ENCODE results near the gene CLBA1.

Gene CLBA1

GRCh38 chr14:105028251-105028927 lies 42.8 kb downstream of the CLBA1 start:
- Histone ChIP-seq H3K36me3 (ENCODE audit: control insufficient read depth, low read length) (0 out of 2 replicates have a peak, but pooled peaks cover under 1% of the 10 kb centered on the region), H3K4me1 (ENCODE audit: control insufficient read depth, low read length) (peaks cover 27% of the 10 kb centered on the region), H4K20me1 (ENCODE audit: control insufficient read depth, insufficient read depth, low read depth, low read length) (no peaks in the 10 kb centered on the region), H3K4me2 (ENCODE audit: low read length) (no peak overlapping the region), H3K9me2 (replicated peaks; ENCODE audit: control insufficient read depth, low read length) (no peaks in the 10 kb centered on the region), H3K27me3 (ENCODE audit: control insufficient read depth, low read length) (no peaks in the 10 kb centered on the region), H3F3A (ENCODE audit: control insufficient read depth, insufficient read depth) (peaks cover 8% of the 10 kb centered on the region), H3K4me3 (ENCODE audit: low read length) (no peak overlapping the region), H3K27ac (ENCODE audit: low read depth, low read length) (no peak overlapping the region), H3K9me3 (ENCODE audit: control insufficient read depth, insufficient read depth, low read length) (peaks cover 3% of the 10 kb centered on the region; the same call in 1 of the 2 replicates), H3K79me2 (ENCODE audit: control insufficient read depth, low read length) (peaks cover 4% of the 10 kb centered on the region)
- TF ChIP-seq CTCF (IDR thresholded peaks at IDR 0.05; ENCODE audit: low read depth, low read length, poor library complexity, severe bottlenecking) = no peak

DNA sequence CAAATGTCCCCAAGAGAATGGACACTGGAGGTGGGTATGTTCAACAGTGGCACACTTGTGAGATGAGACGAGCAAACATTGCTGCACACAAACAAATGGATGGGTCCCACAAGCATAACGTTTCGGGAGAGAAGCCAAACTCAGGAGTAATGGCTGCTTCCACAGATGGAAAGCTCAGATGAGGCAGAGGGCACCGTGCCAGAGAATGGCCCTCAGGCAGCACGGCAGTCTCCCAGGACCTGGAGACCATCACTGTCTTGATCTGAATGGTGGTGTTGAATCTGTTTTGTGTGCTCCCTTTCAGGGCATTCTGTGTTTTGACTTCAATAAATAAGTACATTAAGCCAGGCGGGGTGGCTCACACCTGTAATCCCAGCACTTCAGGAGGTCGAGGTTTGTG lies 43.8 kb downstream of the CLBA1 start:
- Histone ChIP-seq H3K79me2 (ENCODE audit: control insufficient read depth, low read length) (peaks cover 4% of the 10 kb centered on the region), H3K27me3 (ENCODE audit: control insufficient read depth, low read length) (no peaks in the 10 kb centered on the region), H3K4me2 (ENCODE audit: low read length) (no peak overlapping the region), H3K9me2 (replicated peaks; ENCODE audit: control insufficient read depth, low read length) (no peaks in the 10 kb centered on the region), H3K4me3 (ENCODE audit: low read length) (no peak overlapping the region), H3K4me1 (ENCODE audit: control insufficient read depth, low read length) (peaks cover 31% of the 10 kb centered on the region), H3F3A (ENCODE audit: control insufficient read depth, insufficient read depth) (peaks cover 6% of the 10 kb centered on the region), H3K27ac (ENCODE audit: low read depth, low read length) (no peak overlapping the region), H4K20me1 (ENCODE audit: control insufficient read depth, insufficient read depth, low read depth, low read length) (no peaks in the 10 kb centered on the region), H3K9me3 (ENCODE audit: control insufficient read depth, insufficient read depth, low read length) (peaks cover 3% of the 10 kb centered on the region; the same call in 1 of the 2 replicates), H3K36me3 (ENCODE audit: control insufficient read depth, low read length) (no peaks in the 10 kb centered on the region)
- TF ChIP-seq CTCF (IDR thresholded peaks at IDR 0.05; ENCODE audit: low read depth, low read length, poor library complexity, severe bottlenecking) (no peak), EZH2phosphoT487 (IDR thresholded peaks at IDR 0.05; ENCODE audit: borderline replicate concordance, low read length) (no peak)

DNA sequence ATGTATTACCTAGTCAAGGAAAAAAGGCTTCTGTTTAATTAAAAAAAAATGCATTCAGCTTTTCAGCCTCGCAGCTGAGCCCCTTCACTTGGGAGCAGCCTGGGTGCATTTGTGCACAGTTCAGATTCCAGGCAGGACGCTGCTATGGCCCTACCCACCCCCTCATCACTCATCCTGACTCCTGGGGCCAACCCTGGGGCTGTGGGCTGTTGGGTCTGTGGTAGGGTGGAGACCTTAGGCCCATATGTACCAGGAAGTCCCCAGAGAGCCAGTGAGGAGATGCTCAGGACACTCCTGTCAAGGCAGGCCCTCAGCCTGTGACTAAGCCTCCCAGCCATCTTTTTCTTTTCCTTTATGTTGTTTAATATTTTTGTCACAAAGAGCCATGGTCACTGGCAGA lies 44.6 kb downstream of the CLBA1 start:
- Histone ChIP-seq H3K4me2 (ENCODE audit: low read length) (no peak overlapping the region), H3K4me3 (ENCODE audit: low read length) (no peak overlapping the region), H3K27ac (ENCODE audit: low read depth, low read length) (no peak overlapping the region), H3F3A (ENCODE audit: control insufficient read depth, insufficient read depth) (peaks cover 6% of the 10 kb centered on the region), H3K36me3 (ENCODE audit: control insufficient read depth, low read length) (no peaks in the 10 kb centered on the region), H4K20me1 (ENCODE audit: control insufficient read depth, insufficient read depth, low read depth, low read length) (no peaks in the 10 kb centered on the region), H3K79me2 (ENCODE audit: control insufficient read depth, low read length) (peaks cover 4% of the 10 kb centered on the region), H3K27me3 (ENCODE audit: control insufficient read depth, low read length) (no peaks in the 10 kb centered on the region), H3K9me2 (replicated peaks; ENCODE audit: control insufficient read depth, low read length) (no peaks in the 10 kb centered on the region), H3K9me3 (ENCODE audit: control insufficient read depth, insufficient read depth, low read length) (peaks cover 3% of the 10 kb centered on the region; the same call in 1 of the 2 replicates), H3K4me1 (ENCODE audit: control insufficient read depth, low read length) (peaks cover 28% of the 10 kb centered on the region)
- TF ChIP-seq CTCF (IDR thresholded peaks at IDR 0.05; ENCODE audit: low read depth, low read length, poor library complexity, severe bottlenecking) = no peak
- TF ChIP-seq EZH2phosphoT487 (IDR thresholded peaks at IDR 0.05; ENCODE audit: borderline replicate concordance, low read length) = no peak

All from DOHH2 (cell line).